Measurements from ENCODE around the gene EFNA1.

The EFNA1 gene

DNA sequence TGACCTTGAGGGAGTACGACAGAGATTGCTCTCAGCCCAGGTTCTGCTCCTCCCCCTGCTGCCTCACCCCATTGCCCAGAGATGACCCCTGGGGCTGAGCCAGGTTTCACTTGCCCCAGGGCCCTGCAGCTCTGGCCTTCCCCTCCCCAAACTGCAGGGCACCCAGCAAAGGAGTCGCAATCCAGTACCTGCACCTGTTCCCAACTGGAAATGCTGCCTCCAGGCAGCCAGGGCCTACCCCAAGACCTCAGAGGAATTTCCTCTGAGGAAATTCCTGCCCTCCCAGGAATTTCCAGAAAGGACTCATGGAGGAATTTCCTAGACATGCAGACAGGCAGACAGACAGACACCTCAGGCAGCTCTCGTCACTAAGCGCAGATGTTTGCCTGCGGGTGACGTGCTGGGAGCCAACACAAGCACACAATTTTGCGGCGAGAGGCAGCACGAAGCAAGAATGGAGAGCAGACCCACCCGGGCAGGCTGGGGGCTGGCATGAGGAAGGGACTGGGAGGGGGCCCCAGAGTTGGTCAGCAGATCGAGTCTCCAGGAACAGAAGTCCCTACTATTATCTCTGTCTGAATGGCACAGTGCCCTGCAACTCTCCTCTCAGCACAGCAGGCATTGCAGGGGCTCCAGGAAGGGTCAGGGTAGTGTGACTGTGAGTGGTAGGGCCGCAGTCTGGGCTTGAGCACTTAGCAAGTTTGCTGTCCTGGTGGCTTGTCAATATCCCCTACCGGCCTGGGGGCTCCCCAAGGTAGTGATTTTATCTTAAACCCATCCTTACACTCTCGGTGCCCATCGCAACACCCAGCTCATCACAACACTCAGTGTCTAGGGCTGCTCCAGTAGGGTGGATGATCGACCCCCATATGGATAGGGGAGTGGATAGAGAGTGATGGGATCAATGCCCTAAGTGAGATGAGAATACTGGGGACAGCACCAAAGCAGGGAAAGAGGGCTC lies 2.9 kb upstream of the EFNA1 start:
- no peak for DNase-seq (ENCODE audit: low read depth in 2 of 2)

DNA sequence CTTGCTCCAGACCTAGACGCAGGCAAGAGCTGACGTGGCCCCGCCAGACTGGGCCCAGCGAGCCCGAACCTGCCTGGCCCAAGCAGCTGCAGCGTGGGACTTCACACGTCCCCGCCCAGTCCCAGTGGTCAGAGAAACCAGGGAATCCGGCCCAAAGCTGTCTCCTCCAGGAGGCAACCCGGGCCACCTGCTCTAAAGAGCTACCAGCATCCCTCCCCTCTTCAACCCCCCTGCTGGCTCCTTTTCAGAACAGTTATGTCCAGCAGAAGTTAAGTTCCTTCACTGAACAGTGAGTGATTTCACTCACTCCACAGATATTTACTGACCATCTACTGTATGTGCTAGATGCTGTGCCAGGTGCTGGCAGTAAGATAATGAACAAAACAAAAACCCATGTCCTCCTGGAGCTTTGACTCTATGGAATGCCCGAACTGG lies 2.1 kb upstream of the EFNA1 start:
- DNase-seq (ENCODE audit: low read depth in 2 of 2), result no peak

DNA sequence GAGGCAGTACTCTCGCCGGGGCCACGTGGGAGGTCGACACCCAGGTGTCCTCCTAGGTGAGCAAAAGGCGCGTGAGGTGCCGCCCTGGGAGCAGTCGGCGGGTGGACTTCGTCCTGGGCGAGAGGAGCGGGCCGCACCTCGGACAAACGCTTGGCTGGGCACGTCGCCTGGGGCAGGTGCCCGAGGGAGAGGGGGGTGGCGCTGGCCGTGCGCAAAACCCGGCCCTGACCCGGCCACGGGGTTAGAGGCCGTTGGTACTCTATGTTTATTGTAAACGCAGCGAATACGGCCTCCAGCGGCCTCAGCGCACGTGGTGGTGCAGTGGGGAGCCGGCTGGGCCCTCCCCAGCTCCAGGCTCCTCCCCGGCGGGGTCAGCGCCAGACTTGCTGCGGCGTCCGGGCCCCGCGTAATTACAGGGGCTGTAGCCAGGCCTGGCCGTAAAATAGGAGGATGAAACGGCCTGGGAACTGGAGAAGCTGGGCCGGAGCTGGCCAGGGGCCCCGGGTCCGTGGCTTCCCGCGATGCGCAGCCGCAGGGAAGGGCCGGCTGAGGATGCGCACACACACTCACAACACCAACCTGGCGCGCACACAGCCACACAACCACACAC lies 1.6 kb upstream of the EFNA1 start:
- no peak for DNase-seq (ENCODE audit: low read depth in 2 of 2)

DNA sequence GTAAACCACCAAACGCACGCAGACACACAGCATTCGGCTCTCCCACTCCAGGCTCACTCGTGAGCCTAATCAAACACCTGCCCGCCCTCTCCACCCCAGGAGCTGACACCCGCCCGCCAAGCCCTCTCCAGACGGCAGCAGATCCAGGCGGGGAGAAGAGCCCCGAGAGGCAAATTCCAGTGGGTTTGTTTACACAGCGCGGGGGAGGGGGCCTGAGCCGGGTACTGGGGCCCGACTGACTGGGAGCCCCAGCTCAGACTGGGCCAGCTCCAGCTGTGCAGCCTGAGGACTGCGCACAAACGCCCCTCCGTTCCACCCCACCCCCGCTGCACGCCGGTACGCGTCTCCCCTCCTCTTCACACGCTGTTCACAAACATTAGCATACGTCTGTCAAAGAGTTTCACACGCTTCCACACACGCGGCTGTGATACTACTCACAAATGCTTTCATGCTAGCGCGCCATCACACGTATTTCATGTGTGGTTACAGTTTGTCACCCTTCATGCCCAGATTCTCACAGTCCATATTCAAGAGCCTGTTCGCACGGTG lies 1.0 kb upstream of the EFNA1 start:
- DNase-seq (ENCODE audit: low read depth in 2 of 2), result no peak

DNA sequence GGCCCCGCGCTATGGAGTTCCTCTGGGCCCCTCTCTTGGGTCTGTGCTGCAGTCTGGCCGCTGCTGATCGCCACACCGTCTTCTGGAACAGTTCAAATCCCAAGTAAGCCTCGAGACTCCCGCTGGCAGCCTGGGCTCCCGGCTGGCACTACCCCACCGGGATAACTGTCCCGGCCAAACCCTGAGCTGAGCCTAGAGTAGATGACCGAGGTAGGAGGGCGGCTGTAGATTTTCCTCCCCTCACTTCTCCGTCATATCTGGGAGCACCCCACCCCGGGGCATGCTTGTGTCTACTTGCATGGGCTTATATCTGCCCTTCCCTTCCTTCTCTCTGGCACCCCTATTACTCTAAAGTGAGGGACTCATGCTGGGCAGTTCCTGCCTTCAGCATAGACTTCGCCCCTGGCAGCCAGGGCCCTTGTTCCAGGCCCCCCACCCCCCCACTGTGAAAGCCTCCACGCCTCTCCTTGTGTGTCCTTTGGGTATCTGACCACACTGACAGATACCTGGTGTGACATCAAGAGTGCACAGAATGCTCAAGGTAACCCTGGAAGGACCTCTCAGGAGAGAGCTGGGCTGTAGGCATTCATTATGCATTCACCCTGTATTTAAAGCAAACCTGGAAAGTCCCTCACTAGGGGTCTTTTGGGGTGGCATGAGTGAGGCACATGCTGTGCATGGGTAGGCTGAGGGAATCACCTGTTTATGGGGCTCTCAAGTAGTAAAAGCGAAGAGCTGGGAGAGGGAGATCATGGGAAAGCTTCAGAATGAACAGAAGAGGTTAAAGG lies 485 bp downstream of the EFNA1 start:
- DNase-seq (ENCODE audit: low read depth in 2 of 2), result no peak

DNA sequence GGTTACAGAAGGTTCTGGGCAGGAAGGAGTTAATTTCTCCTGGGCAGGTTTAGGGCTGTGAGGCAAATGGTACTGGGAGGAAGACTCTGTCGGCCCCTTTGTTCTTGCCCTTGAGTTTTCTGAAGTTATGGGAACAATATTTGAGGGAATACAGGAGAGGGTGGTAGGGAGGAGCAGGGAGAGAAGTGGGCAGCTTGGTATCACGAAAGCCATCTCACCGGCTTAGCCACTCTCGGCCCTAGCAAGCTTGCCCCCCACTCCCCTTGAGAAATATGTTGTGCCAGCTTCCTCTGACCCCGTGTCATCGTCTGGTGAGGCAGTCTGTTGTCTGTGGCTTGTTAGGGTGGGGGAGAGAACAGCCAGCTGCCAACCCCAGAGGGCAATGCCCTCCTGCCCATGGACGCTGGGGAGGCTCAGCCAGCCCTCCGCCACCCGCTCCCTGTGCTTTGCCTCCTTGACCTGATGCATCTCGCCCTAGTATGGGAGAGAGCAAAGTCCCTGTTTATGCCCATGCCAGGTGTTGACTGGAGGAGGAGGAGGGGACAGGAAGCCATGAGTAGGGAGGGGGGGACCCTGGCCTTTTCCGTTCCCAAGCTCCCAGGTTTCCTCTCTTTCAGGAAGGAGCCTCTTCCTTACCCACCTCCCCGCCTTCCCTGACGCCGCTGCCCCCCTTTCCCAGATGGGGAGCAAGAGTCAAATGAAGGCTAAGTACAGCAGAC lies 1.2 kb downstream of the EFNA1 start:
- no peak for DNase-seq (ENCODE audit: low read depth in 2 of 2)

DNA sequence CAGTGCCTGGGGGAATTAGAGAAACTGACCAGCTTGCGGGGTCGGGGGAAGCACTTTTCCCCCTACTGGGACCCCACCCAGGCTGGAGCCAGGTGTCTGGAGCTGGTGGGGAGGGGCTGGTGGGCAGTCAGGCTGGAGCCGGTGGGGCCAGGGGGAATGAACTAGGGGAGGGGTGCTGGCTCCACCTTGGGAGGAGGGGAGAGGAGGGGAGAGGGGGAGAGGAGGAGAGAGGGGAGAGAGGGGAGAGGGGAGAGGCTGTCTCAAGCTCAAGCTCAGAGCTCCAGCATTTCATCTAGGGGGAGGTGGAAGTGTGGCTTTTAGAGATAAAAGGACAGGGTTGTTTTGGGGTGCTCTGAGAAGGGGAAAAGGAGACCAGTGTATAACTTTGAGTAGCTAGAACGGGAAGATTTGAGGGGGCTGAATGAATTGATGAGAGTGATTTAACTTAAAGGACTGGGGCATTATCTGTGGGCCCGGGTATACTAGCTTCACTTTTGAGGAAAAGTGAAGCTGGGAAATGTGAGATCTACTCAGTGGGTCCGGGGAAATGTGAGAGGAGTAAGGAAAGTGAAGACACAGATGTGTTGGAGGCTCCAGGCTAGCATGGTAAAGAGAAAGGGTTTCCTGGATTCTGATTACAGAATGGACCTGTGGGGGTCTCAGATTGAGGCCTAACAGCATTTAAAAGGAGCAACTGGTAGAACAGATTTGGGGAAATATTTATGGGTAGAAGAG lies 2.8 kb downstream of the EFNA1 start:
- DNase-seq (ENCODE audit: low read depth in 2 of 2), result no peak

DNA sequence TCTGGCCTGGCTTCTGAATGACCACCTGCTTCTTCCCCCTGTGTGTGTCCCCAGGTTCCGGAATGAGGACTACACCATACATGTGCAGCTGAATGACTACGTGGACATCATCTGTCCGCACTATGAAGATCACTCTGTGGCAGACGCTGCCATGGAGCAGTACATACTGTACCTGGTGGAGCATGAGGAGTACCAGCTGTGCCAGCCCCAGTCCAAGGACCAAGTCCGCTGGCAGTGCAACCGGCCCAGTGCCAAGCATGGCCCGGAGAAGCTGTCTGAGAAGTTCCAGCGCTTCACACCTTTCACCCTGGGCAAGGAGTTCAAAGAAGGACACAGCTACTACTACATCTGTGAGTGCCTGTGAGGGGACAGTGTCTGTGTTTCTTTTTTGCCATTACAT lies 3.6 kb downstream of the EFNA1 start:
- no peak for DNase-seq (ENCODE audit: low read depth in 2 of 2)

DNA sequence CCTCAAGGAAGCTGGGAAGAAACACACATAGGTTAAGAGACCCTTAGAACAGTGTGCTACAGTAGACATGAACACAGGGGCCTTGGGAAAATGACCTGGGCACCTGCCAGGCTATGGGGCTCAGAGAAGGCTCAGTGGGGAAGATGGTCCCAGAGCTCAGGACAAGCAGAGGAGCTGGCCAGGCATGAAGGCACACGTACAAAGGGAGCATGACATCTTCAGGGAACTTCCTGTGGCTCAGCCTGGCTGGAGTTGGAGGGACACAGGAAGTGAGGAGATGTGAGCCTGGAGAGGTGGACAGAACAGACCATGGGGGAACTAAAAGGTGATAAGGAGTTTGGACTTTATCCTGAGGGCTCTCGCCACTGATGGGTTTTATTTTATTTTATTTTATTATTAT lies 4.2 kb downstream of the EFNA1 start:
- DNase-seq (ENCODE audit: low read depth in 2 of 2), result no peak

DNA sequence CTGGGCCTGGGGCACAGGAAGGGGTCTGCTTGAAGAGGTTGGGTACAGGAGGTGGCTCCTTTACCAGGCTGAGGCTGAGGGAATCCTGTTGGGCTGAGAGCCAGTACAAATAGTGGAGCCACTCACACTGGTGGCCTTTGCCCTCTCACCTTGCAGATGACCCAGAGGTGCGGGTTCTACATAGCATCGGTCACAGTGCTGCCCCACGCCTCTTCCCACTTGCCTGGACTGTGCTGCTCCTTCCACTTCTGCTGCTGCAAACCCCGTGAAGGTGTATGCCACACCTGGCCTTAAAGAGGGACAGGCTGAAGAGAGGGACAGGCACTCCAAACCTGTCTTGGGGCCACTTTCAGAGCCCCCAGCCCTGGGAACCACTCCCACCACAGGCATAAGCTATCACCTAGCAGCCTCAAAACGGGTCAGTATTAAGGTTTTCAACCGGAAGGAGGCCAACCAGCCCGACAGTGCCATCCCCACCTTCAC lies 6.2 kb downstream of the EFNA1 start:
- no peak for DNase-seq (ENCODE audit: low read depth in 2 of 2)

DNA sequence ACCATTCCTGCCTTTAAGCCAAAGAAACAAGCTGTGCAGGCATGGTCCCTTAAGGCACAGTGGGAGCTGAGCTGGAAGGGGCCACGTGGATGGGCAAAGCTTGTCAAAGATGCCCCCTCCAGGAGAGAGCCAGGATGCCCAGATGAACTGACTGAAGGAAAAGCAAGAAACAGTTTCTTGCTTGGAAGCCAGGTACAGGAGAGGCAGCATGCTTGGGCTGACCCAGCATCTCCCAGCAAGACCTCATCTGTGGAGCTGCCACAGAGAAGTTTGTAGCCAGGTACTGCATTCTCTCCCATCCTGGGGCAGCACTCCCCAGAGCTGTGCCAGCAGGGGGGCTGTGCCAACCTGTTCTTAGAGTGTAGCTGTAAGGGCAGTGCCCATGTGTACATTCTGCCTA lies 6.6 kb downstream of the EFNA1 start:
- DNase-seq (ENCODE audit: low read depth in 2 of 2), result no peak

DNA sequence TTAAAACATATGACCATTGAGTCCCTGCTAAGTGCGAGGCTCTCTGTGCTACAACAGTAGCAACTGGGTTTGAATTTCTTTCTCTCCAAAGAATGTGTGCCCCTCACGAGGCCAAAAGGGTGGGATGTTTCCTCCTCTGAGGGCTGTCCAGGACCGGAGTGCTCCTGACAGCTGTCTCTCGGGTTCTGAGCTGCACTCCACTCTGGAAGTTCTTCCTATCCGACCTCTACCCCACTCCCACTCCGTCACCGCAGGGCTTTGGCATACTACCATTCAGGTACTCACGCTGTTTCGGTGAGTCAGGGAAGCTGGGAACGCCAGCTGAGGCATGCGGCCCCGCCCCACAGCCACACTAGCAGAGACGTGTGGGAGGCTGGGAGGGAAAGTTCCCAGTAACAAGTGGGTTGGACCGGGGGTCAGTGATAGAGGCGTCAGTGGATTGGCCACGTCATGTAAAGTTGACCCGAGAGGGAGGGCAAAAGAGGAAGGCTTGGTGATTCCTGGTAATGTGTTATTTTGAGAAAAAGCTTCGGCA lies 7.3 kb downstream of the EFNA1 start:
- peak in 1 of 2 donors; percentile 45 for DNase-seq (ENCODE audit: low read depth in 2 of 2)

DNA sequence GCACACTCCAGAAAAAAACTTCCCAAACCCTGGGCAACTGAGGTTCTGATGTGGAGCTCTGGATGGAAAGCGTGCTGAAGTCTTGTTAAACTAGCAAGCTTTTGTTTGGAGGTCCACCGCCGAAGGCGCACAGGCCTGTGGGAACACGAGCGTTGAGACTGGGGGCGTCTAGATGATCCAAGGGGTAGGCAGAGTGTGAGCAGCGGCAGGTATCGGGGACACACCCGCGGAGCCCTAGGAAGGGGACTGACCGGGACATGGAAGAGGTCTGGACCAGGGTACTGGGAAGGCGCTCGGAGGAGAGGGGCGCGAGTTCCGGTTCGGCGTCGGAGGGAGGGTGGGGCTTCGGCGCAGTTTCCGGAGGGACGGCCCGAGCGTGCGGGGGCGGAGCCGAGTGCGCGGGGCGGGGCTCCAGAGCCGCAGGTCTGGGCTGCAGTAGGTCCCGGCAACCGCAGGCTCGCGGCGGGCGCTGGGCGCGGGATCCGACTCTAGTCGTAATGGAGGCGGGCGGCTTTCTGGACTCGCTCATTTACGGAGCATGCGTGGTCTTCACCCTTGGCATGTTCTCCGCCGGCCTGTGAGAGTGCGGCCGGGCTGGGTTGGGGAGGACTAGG lies 7.8 kb downstream of the EFNA1 start, which contains the start of gene SLC50A1:
Gene SLC50A1 (plus strand): TSS at position 438 of the 614 bp plus-strand sequence. CDS start 60 bp downstream, at position 498.
- DNase-seq (ENCODE audit: low read depth in 2 of 2), result peak; percentile 84

DNA sequence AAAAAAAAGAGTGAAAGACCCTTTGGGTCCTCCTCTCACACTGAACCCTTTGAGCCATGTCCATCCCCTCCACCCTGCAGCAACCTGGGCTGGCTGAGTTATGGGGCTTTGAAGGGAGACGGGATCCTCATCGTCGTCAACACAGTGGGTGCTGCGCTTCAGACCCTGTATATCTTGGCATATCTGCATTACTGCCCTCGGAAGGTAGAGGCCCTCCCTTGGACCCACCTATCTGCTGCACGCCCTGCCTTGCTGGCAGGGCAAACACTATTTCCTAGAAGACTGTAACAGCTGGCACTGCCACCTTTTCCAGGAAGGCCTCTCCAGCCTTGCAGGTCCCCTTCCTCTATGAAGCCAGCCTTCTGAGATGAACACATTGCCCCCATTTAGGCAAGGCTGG lies 9.1 kb downstream of the EFNA1 start:
- no peak for DNase-seq (ENCODE audit: low read depth in 2 of 2)

DNA sequence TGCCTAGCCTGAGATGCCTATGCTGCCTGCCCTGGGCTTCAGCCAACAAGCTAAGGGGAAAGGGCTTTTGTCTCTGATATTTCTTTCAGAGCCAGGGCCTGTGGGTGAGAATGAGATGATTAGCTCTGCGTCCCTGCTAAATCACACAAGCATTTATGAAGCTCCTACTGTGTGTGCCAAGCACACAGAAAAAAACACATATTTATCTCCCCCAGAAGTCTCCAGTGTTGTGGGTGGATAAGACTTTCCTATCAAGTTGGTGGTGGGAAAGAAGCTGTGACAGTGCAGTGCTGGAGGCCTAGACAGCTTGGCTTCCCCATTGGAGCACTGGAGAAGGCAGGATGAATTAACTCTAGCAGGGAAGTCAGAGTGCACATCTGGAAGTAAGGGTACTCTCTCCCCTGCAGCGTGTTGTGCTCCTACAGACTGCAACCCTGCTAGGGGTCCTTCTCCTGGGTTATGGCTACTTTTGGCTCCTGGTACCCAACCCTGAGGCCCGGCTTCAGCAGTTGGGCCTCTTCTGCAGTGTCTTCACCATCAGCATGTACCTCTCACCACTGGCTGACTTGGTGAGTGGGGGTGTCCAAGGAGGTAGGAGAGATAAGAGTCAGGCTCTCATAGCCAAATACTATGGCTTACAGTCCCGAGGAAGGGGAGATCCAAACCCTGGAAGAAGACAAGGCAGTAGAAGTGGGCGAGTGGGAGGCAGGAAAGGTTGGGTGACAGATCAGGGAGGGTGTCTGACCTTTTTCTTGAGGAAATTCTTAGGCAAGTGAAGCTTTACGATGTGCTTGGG lies 9.7 kb downstream of the EFNA1 start:
- no peak for DNase-seq (ENCODE audit: low read depth in 2 of 2)

DNA sequence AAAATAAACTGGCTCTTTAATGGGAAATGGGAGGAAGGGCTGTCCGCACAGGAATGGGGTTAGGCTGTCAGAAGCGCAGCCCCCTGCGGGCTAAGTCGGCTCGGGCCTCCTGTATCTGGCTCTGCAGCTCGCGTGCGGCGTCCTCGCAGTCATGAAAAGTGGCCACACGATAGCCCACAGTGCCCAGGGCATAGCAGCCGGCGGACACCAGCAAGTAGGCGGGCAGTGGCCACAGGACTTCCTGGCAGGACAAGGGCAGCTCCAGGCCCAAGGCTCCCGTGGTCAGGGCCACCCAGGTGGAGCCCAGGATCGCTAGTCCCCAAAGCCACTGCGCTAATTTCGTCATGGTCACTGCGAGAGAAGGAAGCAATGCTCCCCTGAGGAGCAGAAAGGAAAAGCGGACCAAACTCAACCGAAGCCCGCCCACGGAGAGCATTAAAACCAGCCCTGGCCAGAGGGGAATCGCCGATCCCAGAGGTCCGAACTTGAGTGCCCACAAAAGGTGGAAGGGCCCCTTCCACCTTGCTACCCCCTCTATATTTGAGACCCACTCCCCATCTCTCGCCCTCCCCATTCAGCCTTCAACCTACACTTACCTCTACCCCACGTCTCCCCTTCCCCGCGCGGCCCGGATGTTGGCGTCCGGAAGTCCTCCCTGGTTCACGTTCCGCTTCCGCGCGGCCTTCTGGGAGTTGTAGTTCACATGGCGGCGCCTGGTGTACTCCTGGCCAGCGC lies 12.4 kb downstream of the EFNA1 start, which contains the start of gene DPM3:
Gene DPM3 (minus strand): TSS at position 637 of the 735 bp plus-strand sequence. CDS start 291 bp downstream, at position 346.
- DNase-seq (ENCODE audit: low read depth in 2 of 2), result peak; percentile 74 to 77

DNA sequence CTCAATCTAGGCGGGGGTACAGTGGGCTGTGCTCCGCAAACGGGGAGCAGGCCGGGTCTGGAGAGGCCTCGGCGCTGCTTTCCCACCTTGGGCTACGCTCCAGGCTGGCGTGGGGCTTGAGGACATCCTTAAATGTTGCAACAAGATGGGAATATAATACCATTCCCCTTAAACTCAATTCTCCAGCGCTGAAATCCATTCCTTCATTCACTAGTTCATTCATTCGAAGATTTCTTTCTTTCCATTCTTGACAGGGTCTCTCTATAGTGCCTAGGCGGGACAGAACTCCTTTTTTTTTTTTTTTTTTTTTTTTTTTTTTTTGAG lies 12.9 kb downstream of the EFNA1 start:
- DNase-seq (ENCODE audit: low read depth in 2 of 2), result no peak

DNA sequence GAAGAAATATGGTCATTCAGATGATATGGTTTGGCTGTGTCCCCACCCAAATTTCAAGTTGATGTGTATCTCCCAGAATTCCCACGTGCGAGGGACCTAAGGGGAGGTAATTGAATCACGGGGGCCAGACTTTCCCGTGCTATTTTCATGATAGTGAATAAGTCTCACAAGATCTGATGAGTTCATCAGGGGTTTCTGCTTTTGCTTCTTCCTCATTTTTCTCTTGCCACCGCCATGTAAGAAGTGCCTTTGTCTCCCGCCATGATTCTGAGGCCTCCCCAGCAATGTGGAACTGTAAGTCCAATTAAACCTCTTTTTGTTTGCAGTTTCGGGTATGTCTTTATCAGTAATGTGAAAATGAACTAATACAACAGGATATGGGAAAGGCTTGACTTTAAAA lies 14.1 kb downstream of the EFNA1 start:
- no peak for DNase-seq (ENCODE audit: low read depth in 2 of 2)

Data from activated CD8-positive, alpha-beta memory T cell treated with anti-CD3 and anti-CD28 coated beads for 4 hours (primary cell).